ENCODE measurements around the gene ITPKB. TPM values are rescaled to one million over a fixed set of nuclear protein-coding genes. Genes with fewer than 3 reads are reported as not detected.

Gene ITPKB
- polyA plus RNA-seq, 1 of the 3 experiments (the other 2 are of a cell fraction), result 2.4 TPM

- Histone ChIP-seq H3K9ac (no peak overlapping the region), H3K9me2 (no peaks in the 10 kb centered on the region), H3K9me3 (no peaks in the 10 kb centered on the region), H3K4me3 (ENCODE audit: low read depth in 2 of 2, low read length in 1 of 2) (no peak overlapping the region), H2AFZ (ENCODE audit: low read depth) (no peak overlapping the region), H4K20me1 (ENCODE audit: insufficient read depth) (no peaks in the 10 kb centered on the region), H3K79me2 (ENCODE audit: insufficient read depth) (no peaks in the 10 kb centered on the region), H3K4me2 (no peak overlapping the region), H3K27ac (ENCODE audit: low read depth in 2 of 2, low read length in 1 of 2) (no peak overlapping the region), H3K36me3 (replicated peaks in 1 of 2; ENCODE audit: control insufficient read depth in 1 of 2, insufficient read depth in 2 of 2, low read length in 1 of 2) (peaks cover 0 to 9% of the 10 kb centered on the region in 2 experiments), H3K27me3 (ENCODE audit: insufficient read depth) (no peaks in the 10 kb centered on the region), H3K4me1 (ENCODE audit: control insufficient read depth in 1 of 2, insufficient read depth in 2 of 2, low read depth in 1 of 2, low read length in 1 of 2) (peaks cover 3 to 13% of the 10 kb centered on the region in 2 experiments; a peak in 3 of 4 replicates), H3F3A (replicated peaks; ENCODE audit: insufficient read depth) (no peaks in the 10 kb centered on the region)
- ChIA-PET POLR2A (no interaction called here), CTCF (interaction anchor here (1.0 to 1.5 kb wide), 3 partner anchors 10 to 108 kb away, joined by 3 to 4 read pairs (median 3); no protein-coding TSS in a partner anchor)
- 82% methylated on average over 3 of the region's 3 CpGs for WGBS (ENCODE audit: low lambda C conversion rate)
- no peak for DNase-seq
- TF ChIP-seq RCOR1 (IDR thresholded peaks at IDR 0.05; ENCODE audit: low read length) (no peak), USF1 (IDR thresholded peaks at IDR 0.05; ENCODE audit: borderline replicate concordance, low read depth) (no peak), GABPA (IDR thresholded peaks at IDR 0.05; ENCODE audit: low read depth) (no peak)
Measured at GRCh38 chr1:226734611-226735153, 4.4 kb downstream of the ITPKB start.

GRCh38 chr1:226733876-226734275 lies 5.2 kb downstream of the ITPKB start:
- no peak overlapping the region for H3K27ac ChIP-seq (ENCODE audit: low read depth in 2 of 2, low read length in 1 of 2)
- no peak overlapping the region for H3K4me3 ChIP-seq (ENCODE audit: low read depth in 2 of 2, low read length in 1 of 2)
- H3K4me2 ChIP-seq, result no peak overlapping the region
- no peak overlapping the region for H3K9ac ChIP-seq
- 92% methylated on average over 4 of the region's 4 CpGs for WGBS (ENCODE audit: low lambda C conversion rate)
- H3K9me2 ChIP-seq, result no peaks in the 10 kb centered on the region
- no peak for DNase-seq
- CTCF ChIA-PET, result interaction anchor here (1.5 kb wide), 1 partner anchor 107 kb away, joined by 4 read pairs; no protein-coding TSS in a partner anchor
- peaks cover 0 to 12% of the 10 kb centered on the region in 2 experiments; a peak in 1 of 4 replicates for H3K4me1 ChIP-seq (ENCODE audit: control insufficient read depth in 1 of 2, insufficient read depth in 2 of 2, low read depth in 1 of 2, low read length in 1 of 2)
- H3K9me3 ChIP-seq, result no peaks in the 10 kb centered on the region
- no peaks in the 10 kb centered on the region for H3F3A ChIP-seq (replicated peaks; ENCODE audit: insufficient read depth)
- no peaks in the 10 kb centered on the region for H3K27me3 ChIP-seq (ENCODE audit: insufficient read depth)
- H4K20me1 ChIP-seq (ENCODE audit: insufficient read depth), result no peaks in the 10 kb centered on the region
- H2AFZ ChIP-seq (ENCODE audit: low read depth), result no peak overlapping the region
- POLR2A ChIA-PET, result no interaction called here
- H3K36me3 ChIP-seq (replicated peaks in 1 of 2; ENCODE audit: control insufficient read depth in 1 of 2, insufficient read depth in 2 of 2, low read length in 1 of 2), result peaks cover 0 to 9% of the 10 kb centered on the region in 2 experiments
- TF ChIP-seq YY1 (IDR thresholded peaks at IDR 0.05; ENCODE audit: low read depth) (no peak), USF1 (IDR thresholded peaks at IDR 0.05; ENCODE audit: borderline replicate concordance, low read depth) (no peak), MAX (IDR thresholded peaks at IDR 0.05; ENCODE audit: low read depth) (no peak), USF2 (IDR thresholded peaks at IDR 0.05; ENCODE audit: borderline replicate concordance, low read depth, low read length) (no peak)
- H3K79me2 ChIP-seq (ENCODE audit: insufficient read depth), result no peaks in the 10 kb centered on the region

- Histone ChIP-seq H4K20me1 (ENCODE audit: insufficient read depth) (no peaks in the 10 kb centered on the region), H3K27me3 (ENCODE audit: insufficient read depth) (no peaks in the 10 kb centered on the region), H3K4me1 (ENCODE audit: control insufficient read depth in 1 of 2, insufficient read depth in 2 of 2, low read depth in 1 of 2, low read length in 1 of 2) (peaks cover 0 to 7% of the 10 kb centered on the region in 2 experiments; a peak in 1 of 4 replicates), H3K4me3 (ENCODE audit: low read depth in 2 of 2, low read length in 1 of 2) (no peak overlapping the region), H2AFZ (ENCODE audit: low read depth) (no peak overlapping the region), H3K4me2 (no peak overlapping the region), H3K27ac (ENCODE audit: low read depth in 2 of 2, low read length in 1 of 2) (no peak overlapping the region), H3K9me3 (no peaks in the 10 kb centered on the region), H3K36me3 (replicated peaks in 1 of 2; ENCODE audit: control insufficient read depth in 1 of 2, insufficient read depth in 2 of 2, low read length in 1 of 2) (peaks cover 0 to 9% of the 10 kb centered on the region in 2 experiments), H3F3A (replicated peaks; ENCODE audit: insufficient read depth) (no peaks in the 10 kb centered on the region), H3K79me2 (ENCODE audit: insufficient read depth) (no peaks in the 10 kb centered on the region), H3K9ac (no peak overlapping the region), H3K9me2 (no peaks in the 10 kb centered on the region)
- ChIA-PET CTCF (no interaction called here), POLR2A (no interaction called here)
- DNase-seq, result no peak
- WGBS (ENCODE audit: low lambda C conversion rate), result 96% methylated on average over 4 of the region's 4 CpGs
- no peak for TF ChIP-seq NRF1 (IDR thresholded peaks at IDR 0.05; ENCODE audit: low read depth, low read length)
- TF ChIP-seq RFX5 (IDR thresholded peaks at IDR 0.05; ENCODE audit: low read length), result no peak
- no peak for TF ChIP-seq ZBTB33 (IDR thresholded peaks at IDR 0.05; ENCODE audit: borderline replicate concordance, low read depth)
- TF ChIP-seq POLR2AphosphoS5 (IDR thresholded peaks at IDR 0.05; ENCODE audit: low read depth, low read length), result no peak
- no peak for TF ChIP-seq CHD2 (IDR thresholded peaks at IDR 0.05; ENCODE audit: low read length, partially characterized antibody)
- TF ChIP-seq SMC3 (IDR thresholded peaks at IDR 0.05; ENCODE audit: low read depth, low read length), result no peak
- no peak for TF ChIP-seq YY1 (IDR thresholded peaks at IDR 0.05; ENCODE audit: low read depth)
- TF ChIP-seq FOXM1 (IDR thresholded peaks at IDR 0.05; ENCODE audit: low read depth), result no peak
- no peak for TF ChIP-seq USF2 (IDR thresholded peaks at IDR 0.05; ENCODE audit: borderline replicate concordance, low read depth, low read length)
Measured at GRCh38 chr1:226733304-226733703, 5.8 kb downstream of the ITPKB start.
